ENCODE results near the gene SNPH. TPM values are rescaled to one million over a fixed set of nuclear protein-coding genes. Genes with fewer than 3 reads are reported as not detected.

Gene SNPH
- total RNA-seq, 1 donor from 2014 or later = 3.3 TPM

- no peak for DNase-seq (ENCODE audit: low spot score, unreplicated experiment)
- no peak for TF ChIP-seq CTCF (IDR thresholded peaks at IDR 0.05; ENCODE audit: unreplicated experiment)
- Mint-ChIP-seq H3K9me3 (ENCODE audit: low read depth) (no peaks in the 10 kb centered on the region), H3K36me3 (ENCODE audit: insufficient read depth) (peaks cover 2% of the 10 kb centered on the region), H3K27me3 (peaks cover 2% of the 10 kb centered on the region), H3K4me1 (ENCODE audit: low read depth) (peaks cover 11% of the 10 kb centered on the region), H3K4me3 (ENCODE audit: low read depth) (no peak overlapping the region), H3K27ac (no peak overlapping the region)
Measured at GRCh38 chr20:1326031-1326930, 60.2 kb downstream of the SNPH start.

- Mint-ChIP-seq H3K4me1 (ENCODE audit: low read depth) (peaks cover 11% of the 10 kb centered on the region), H3K27ac (peak overlapping the region; percentile 91), H3K4me3 (ENCODE audit: low read depth) (no peak overlapping the region), H3K36me3 (ENCODE audit: insufficient read depth) (peaks cover 2% of the 10 kb centered on the region), H3K27me3 (no peaks in the 10 kb centered on the region), H3K9me3 (ENCODE audit: low read depth) (no peaks in the 10 kb centered on the region)
- no peak for TF ChIP-seq CTCF (IDR thresholded peaks at IDR 0.05; ENCODE audit: unreplicated experiment)
- no peak for DNase-seq (ENCODE audit: low spot score, unreplicated experiment)
Measured at GRCh38 chr20:1327241-1327653, 61.2 kb downstream of the SNPH start.

GRCh38 chr20:1327827-1328679, 62.0 kb downstream of the SNPH start:
- Mint-ChIP-seq H3K27me3 (no peaks in the 10 kb centered on the region), H3K27ac (peak overlapping the region; percentile 91), H3K4me3 (ENCODE audit: low read depth) (no peak overlapping the region), H3K9me3 (ENCODE audit: low read depth) (no peaks in the 10 kb centered on the region), H3K4me1 (ENCODE audit: low read depth) (peaks cover 11% of the 10 kb centered on the region), H3K36me3 (ENCODE audit: insufficient read depth) (peaks cover 2% of the 10 kb centered on the region)
- TF ChIP-seq CTCF (IDR thresholded peaks at IDR 0.05; ENCODE audit: unreplicated experiment) = no peak
- no peak for DNase-seq (ENCODE audit: low spot score, unreplicated experiment)

- Mint-ChIP-seq H3K4me1 (ENCODE audit: low read depth) (peaks cover 11% of the 10 kb centered on the region), H3K4me3 (ENCODE audit: low read depth) (no peak within 1 kb of the TSS), H3K27ac (peak within 1 kb of the TSS; percentile 91), H3K36me3 (ENCODE audit: insufficient read depth) (peaks cover 4% of the 10 kb centered on the region), H3K9me3 (ENCODE audit: low read depth) (no peaks in the 10 kb centered on the region), H3K27me3 (no peaks in the 10 kb centered on the region)
- no peak for DNase-seq (ENCODE audit: low spot score, unreplicated experiment)
- TF ChIP-seq CTCF (IDR thresholded peaks at IDR 0.05; ENCODE audit: unreplicated experiment) = no peak
Measured at GRCh38 chr20:1328680-1329330, 62.7 kb downstream of the SNPH start, which contains the start of gene SDCBP2. TSS of gene SDCBP2 (minus strand) at chr20:1329139. CDS start at chr20:1320416, 8,723 bp downstream.

Measured in progenitor cell of endocrine pancreas (in vitro differentiated cells).